ENCODE data around the gene LRP2. TPM values are rescaled to one million over a fixed set of nuclear protein-coding genes. Genes with fewer than 3 reads are reported as not detected.

LRP2 gene
- total RNA-seq, 6 donors from 2014 or later: 20.0 to 56.5 (median 27.5) TPM

- DNase-seq: no peak
- H3K27ac ChIP-seq: no peak overlapping the region
- H3K27me3 ChIP-seq: no peaks in the 10 kb centered on the region
- WGBS, 2 donors: 35 to 38% methylated on average over 9 of the region's 9 CpGs
- no peaks in the 10 kb centered on the region for H3K36me3 ChIP-seq
- no peaks in the 10 kb centered on the region for H3K9me3 ChIP-seq
- ATAC-seq (ENCODE audit: low FRiP score in 2 of 2): peak in 1 of 2 donors; percentile 84
- no peak overlapping the region for H3K4me3 ChIP-seq
- H3K4me1 ChIP-seq: no peaks in the 10 kb centered on the region
- TF ChIP-seq CTCF (IDR thresholded peaks at IDR 0.05): peak; percentile 57 to 83 (median 78)
- no peak for TF ChIP-seq POLR2AphosphoS5 (IDR thresholded peaks at IDR 0.05)
- TF ChIP-seq POLR2A (IDR thresholded peaks at IDR 0.05): no peak
- TF ChIP-seq EP300 (IDR thresholded peaks at IDR 0.05): no peak
Observed at GRCh38 chr2:169131587-169132512, 230.5 kb downstream of the LRP2 start.

GRCh38 chr2:169129703-169130243 is 232.6 kb downstream of the LRP2 start:
- no peak overlapping the region for H3K4me3 ChIP-seq
- WGBS, 2 donors: 93 to 96% methylated on average over 5 of the region's 5 CpGs
- H3K27ac ChIP-seq: no peak overlapping the region
- DNase-seq (no peak), ATAC-seq (ENCODE audit: low FRiP score in 2 of 2) (no peak)
- no peaks in the 10 kb centered on the region for H3K4me1 ChIP-seq
- TF ChIP-seq CTCF (IDR thresholded peaks at IDR 0.05) (no peak), POLR2AphosphoS5 (IDR thresholded peaks at IDR 0.05) (no peak), EP300 (IDR thresholded peaks at IDR 0.05) (no peak), POLR2A (IDR thresholded peaks at IDR 0.05) (no peak)
- H3K9me3 ChIP-seq: no peaks in the 10 kb centered on the region
- H3K27me3 ChIP-seq: no peaks in the 10 kb centered on the region
- H3K36me3 ChIP-seq: no peaks in the 10 kb centered on the region

- Histone ChIP-seq H3K4me3 (no peak overlapping the region), H3K36me3 (no peaks in the 10 kb centered on the region), H3K27ac (no peak overlapping the region), H3K9me3 (no peaks in the 10 kb centered on the region), H3K4me1 (no peaks in the 10 kb centered on the region), H3K27me3 (no peaks in the 10 kb centered on the region)
- TF ChIP-seq POLR2A (IDR thresholded peaks at IDR 0.05) (no peak), EP300 (IDR thresholded peaks at IDR 0.05) (no peak), POLR2AphosphoS5 (IDR thresholded peaks at IDR 0.05) (no peak)
- WGBS, 2 donors: 61 to 71% methylated on average over 4 of the region's 4 CpGs
- ATAC-seq (ENCODE audit: low FRiP score in 2 of 2) (no peak), DNase-seq (no peak)
Observed at GRCh38 chr2:169119851-169120250, 242.5 kb downstream of the LRP2 start.

- Histone ChIP-seq H3K27me3 (no peaks in the 10 kb centered on the region), H3K4me3 (no peak overlapping the region), H3K27ac (no peak overlapping the region), H3K9me3 (no peaks in the 10 kb centered on the region), H3K4me1 (no peaks in the 10 kb centered on the region), H3K36me3 (no peaks in the 10 kb centered on the region)
- 68 to 74% methylated on average over 4 of the region's 4 CpGs for WGBS, 2 donors
- no peak for DNase-seq
- no peak for TF ChIP-seq POLR2AphosphoS5 (IDR thresholded peaks at IDR 0.05)
- no peak for TF ChIP-seq EP300 (IDR thresholded peaks at IDR 0.05)
- no peak for TF ChIP-seq CTCF (IDR thresholded peaks at IDR 0.05)
- no peak for TF ChIP-seq POLR2A (IDR thresholded peaks at IDR 0.05)
- ATAC-seq (ENCODE audit: low FRiP score in 2 of 2): no peak
Observed at GRCh38 chr2:169119123-169119760, 243.1 kb downstream of the LRP2 start.

- no peaks in the 10 kb centered on the region for H3K27me3 ChIP-seq
- no peak overlapping the region for H3K27ac ChIP-seq
- no peak for ATAC-seq (ENCODE audit: low FRiP score in 2 of 2)
- no peaks in the 10 kb centered on the region for H3K36me3 ChIP-seq
- H3K4me3 ChIP-seq: no peak overlapping the region
- no peak for DNase-seq
- 68 to 76% methylated on average over 2 of the region's 2 CpGs for WGBS, 2 donors
- H3K9me3 ChIP-seq: no peaks in the 10 kb centered on the region
- H3K4me1 ChIP-seq: no peaks in the 10 kb centered on the region
- TF ChIP-seq EP300 (IDR thresholded peaks at IDR 0.05) (no peak), POLR2A (IDR thresholded peaks at IDR 0.05) (no peak), POLR2AphosphoS5 (IDR thresholded peaks at IDR 0.05) (no peak), CTCF (IDR thresholded peaks at IDR 0.05) (no peak)
Observed at GRCh38 chr2:169118060-169118459, 244.3 kb downstream of the LRP2 start.

Measured in upper lobe of left lung (tissue), 6 donors.